OCI-LY7 (cell line): ENCODE measurements around the gene LARP7.

Experiments
- EZH2phosphoT487 ChIP-seq: fragments of 200-600 bp; sonication (generic); IDR thresholded peaks from 2 replicates; pipeline ENCODE4 v1.6.1; 2018; ENCODE audit warnings: low read depth, borderline replicate concordance, mild to moderate bottlenecking, mixed run types, antibody characterized with exemption, low read length, moderate library complexity, mixed read lengths
- TF ChIP-seq, protein P1 (sequence below): fragments of 200-600 bp; sonication (generic); conservative IDR thresholded peaks from 2 replicates; pipeline ENCODE4 v1.5.1; 2014; ENCODE audit warnings: mild to moderate bottlenecking, antibody characterized with exemption, low read length, moderate library complexity, mixed read lengths

DNA sequence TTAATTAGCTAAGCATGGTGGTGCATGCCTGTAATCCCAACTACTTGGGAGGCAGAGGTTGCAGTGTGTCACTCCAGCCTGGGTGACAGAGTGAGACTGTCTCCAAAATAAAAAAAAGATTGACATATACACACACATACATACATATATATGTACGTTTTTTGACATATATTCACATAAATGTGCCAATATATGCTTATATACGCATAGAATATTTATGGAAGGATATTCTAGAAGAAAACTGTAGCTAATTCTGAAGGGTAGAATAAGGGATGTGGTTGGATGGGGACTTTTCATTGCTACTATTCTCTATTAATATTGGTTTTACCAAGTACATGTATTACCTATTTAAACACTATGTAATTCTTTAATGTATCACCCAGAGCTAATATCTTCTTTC lies 20.0 kb upstream of the LARP7 start:
- TF ChIP-seq, protein P1, sequence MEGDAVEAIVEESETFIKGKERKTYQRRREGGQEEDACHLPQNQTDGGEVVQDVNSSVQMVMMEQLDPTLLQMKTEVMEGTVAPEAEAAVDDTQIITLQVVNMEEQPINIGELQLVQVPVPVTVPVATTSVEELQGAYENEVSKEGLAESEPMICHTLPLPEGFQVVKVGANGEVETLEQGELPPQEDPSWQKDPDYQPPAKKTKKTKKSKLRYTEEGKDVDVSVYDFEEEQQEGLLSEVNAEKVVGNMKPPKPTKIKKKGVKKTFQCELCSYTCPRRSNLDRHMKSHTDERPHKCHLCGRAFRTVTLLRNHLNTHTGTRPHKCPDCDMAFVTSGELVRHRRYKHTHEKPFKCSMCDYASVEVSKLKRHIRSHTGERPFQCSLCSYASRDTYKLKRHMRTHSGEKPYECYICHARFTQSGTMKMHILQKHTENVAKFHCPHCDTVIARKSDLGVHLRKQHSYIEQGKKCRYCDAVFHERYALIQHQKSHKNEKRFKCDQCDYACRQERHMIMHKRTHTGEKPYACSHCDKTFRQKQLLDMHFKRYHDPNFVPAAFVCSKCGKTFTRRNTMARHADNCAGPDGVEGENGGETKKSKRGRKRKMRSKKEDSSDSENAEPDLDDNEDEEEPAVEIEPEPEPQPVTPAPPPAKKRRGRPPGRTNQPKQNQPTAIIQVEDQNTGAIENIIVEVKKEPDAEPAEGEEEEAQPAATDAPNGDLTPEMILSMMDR: no peak
- no peak for TF ChIP-seq EZH2phosphoT487
